ENCODE measurements around the gene PLSCR3. TPM values are rescaled to one million over a fixed set of nuclear protein-coding genes. Genes with fewer than 3 reads are reported as not detected.
A peak's percentile ranks its signal among the peaks of the same experiment; 100 is the strongest.

PLSCR3 gene
- total RNA-seq, 1 experiment from 2014 or later = 42.7 TPM

GRCh38 chr17:7355053-7355452 is 39.3 kb downstream of the PLSCR3 start, which contains the start of gene TMEM95:
Gene TMEM95 (plus strand): TSS chr17:7355156. CDS start chr17:7355205, 49 bp downstream.
- no peak for DNase-seq (ENCODE audit: low spot score)
- POLR2A ChIA-PET = interaction anchor here (1.0 to 1.4 kb wide), 4 partner anchors 13 to 91 kb away, joined by 3 to 6 read pairs (median 4); partner anchors contain the start of genes ACAP1 and TMEM256
- CTCF ChIA-PET = interaction anchor here (0.8 to 6.6 kb wide), 28 partner anchors 10 to 234 kb away, joined by 3 to 69 read pairs (median 7); partner anchors contain the start of genes ACAP1, CHRNB1, NEURL4 and PLSCR3
- H3K4me3 Mint-ChIP-seq = no peak within 1 kb of the TSS
- TF ChIP-seq HMGA2 (CRISPR knock-in tag; IDR thresholded peaks at IDR 0.05) (no peak), ZNF232 (CRISPR knock-in tag; IDR thresholded peaks at IDR 0.05) (no peak), HMGXB4 (CRISPR knock-in tag; IDR thresholded peaks at IDR 0.05) (no peak), ATF1 (CRISPR knock-in tag; IDR thresholded peaks at IDR 0.05) (no peak), ZBTB43 (CRISPR knock-in tag; IDR thresholded peaks at IDR 0.05) (no peak), USF1 (CRISPR knock-in tag; IDR thresholded peaks at IDR 0.05) (no peak), RELA (CRISPR knock-in tag; IDR thresholded peaks at IDR 0.05; ENCODE audit: borderline replicate concordance) (no peak), GTF2I (CRISPR knock-in tag; conservative IDR thresholded peaks at IDR 0.05) (no peak), TEAD1 (CRISPR knock-in tag; IDR thresholded peaks at IDR 0.05) (no peak), NFATC4 (CRISPR knock-in tag; IDR thresholded peaks at IDR 0.05) (no peak), ZNF138 (CRISPR knock-in tag; conservative IDR thresholded peaks at IDR 0.05) (no peak), NFYB (CRISPR knock-in tag; conservative IDR thresholded peaks at IDR 0.05; ENCODE audit: low read depth) (no peak), KAT7 (CRISPR knock-in tag; IDR thresholded peaks at IDR 0.05; ENCODE audit: borderline replicate concordance) (no peak), TEAD4 (CRISPR knock-in tag; IDR thresholded peaks at IDR 0.05) (no peak), CBFB (CRISPR knock-in tag; IDR thresholded peaks at IDR 0.05; ENCODE audit: low read depth) (no peak)
- TF ChIP-seq, protein P1, sequence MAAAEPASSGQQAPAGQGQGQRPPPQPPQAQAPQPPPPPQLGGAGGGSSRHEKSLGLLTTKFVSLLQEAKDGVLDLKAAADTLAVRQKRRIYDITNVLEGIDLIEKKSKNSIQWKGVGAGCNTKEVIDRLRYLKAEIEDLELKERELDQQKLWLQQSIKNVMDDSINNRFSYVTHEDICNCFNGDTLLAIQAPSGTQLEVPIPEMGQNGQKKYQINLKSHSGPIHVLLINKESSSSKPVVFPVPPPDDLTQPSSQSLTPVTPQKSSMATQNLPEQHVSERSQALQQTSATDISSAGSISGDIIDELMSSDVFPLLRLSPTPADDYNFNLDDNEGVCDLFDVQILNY (CRISPR knock-in tag; IDR thresholded peaks at IDR 0.05) = no peak
- H3K27ac Mint-ChIP-seq = peak within 1 kb of the TSS; percentile 69; the same call in 1 of the 2 replicates
- ATAC-seq = no peak
- peaks cover 12% of the 10 kb centered on the region for H3K27me3 Mint-ChIP-seq (ENCODE audit: low read depth)
- H3K4me1 Mint-ChIP-seq = peaks cover 22% of the 10 kb centered on the region
- H3K9me3 Mint-ChIP-seq = no peaks in the 10 kb centered on the region
- H3K36me3 Mint-ChIP-seq = no peaks in the 10 kb centered on the region

GRCh38 chr17:7354262-7354843 is 40.0 kb downstream of the PLSCR3 start:
- Mint-ChIP-seq H3K27me3 (ENCODE audit: low read depth) (peaks cover 12% of the 10 kb centered on the region), H3K9me3 (no peaks in the 10 kb centered on the region), H3K36me3 (no peaks in the 10 kb centered on the region), H3K27ac (peak overlapping the region; percentile 69; the same call in 1 of the 2 replicates), H3K4me1 (peaks cover 29% of the 10 kb centered on the region), H3K4me3 (no peak overlapping the region)
- ATAC-seq (no peak), DNase-seq (ENCODE audit: low spot score) (no peak)
- ChIA-PET POLR2A (interaction anchor here (0.5 to 1.0 kb wide), 4 partner anchors 14 to 1923 kb away, joined by 3 to 8 read pairs (median 4); partner anchors contain the start of gene TMEM256), CTCF (interaction anchor here (0.8 to 6.6 kb wide), 10 partner anchors 18 to 206 kb away, joined by 3 to 69 read pairs (median 7); partner anchors contain the start of genes ACAP1, NEURL4, SLC2A4 and TMEM102)
- TF ChIP-seq SMAD3 (CRISPR knock-in tag; IDR thresholded peaks at IDR 0.05; ENCODE audit: borderline replicate concordance) (no peak), CTCF (IDR thresholded peaks at IDR 0.05) (no peak), PRRX2 (CRISPR knock-in tag; IDR thresholded peaks at IDR 0.05) (no peak), MXD4 (CRISPR knock-in tag; IDR thresholded peaks at IDR 0.05; ENCODE audit: borderline replicate concordance) (no peak), ZNF232 (CRISPR knock-in tag; IDR thresholded peaks at IDR 0.05) (no peak), E2F1 (CRISPR knock-in tag; IDR thresholded peaks at IDR 0.05) (no peak), E2F4 (CRISPR knock-in tag; IDR thresholded peaks at IDR 0.05; ENCODE audit: borderline replicate concordance, low read depth) (no peak), TEAD4 (CRISPR knock-in tag; IDR thresholded peaks at IDR 0.05) (no peak)

All from WTC11 (cell line).